KOPT-K1 (cell line): ENCODE measurements around the gene MYO3B.
"Not testable (repeated sequence)": the region's sequence is repeated elsewhere in the genome, so short reads cannot be mapped to it uniquely, and the experiment has no call there.

Source experiments
- H3K27ac ChIP-seq: fragments of 200-600 bp; sonication (generic); 2 replicates; pipeline ENCODE4 v1.5.1; 2016; ENCODE audit warnings: antibody characterized with exemption, mild to moderate bottlenecking, low read depth, low read length; ENCODE audit not compliant: poor library complexity, severe bottlenecking
- H3K36me3 ChIP-seq: fragments of 200-600 bp; sonication (generic); 2 replicates; pipeline ENCODE4 v1.5.1; 2017; ENCODE audit warnings: antibody characterized with exemption, mild to moderate bottlenecking, low read length, moderate library complexity; ENCODE audit not compliant: insufficient read depth
- H3K9me3 ChIP-seq: fragments of 200-600 bp; sonication (generic); 2 replicates; pipeline ENCODE4 v1.5.1; 2017; ENCODE audit warnings: antibody characterized with exemption, low read length, mild to moderate bottlenecking; ENCODE audit not compliant: insufficient read depth, poor library complexity, severe bottlenecking

Gene MYO3B

DNA sequence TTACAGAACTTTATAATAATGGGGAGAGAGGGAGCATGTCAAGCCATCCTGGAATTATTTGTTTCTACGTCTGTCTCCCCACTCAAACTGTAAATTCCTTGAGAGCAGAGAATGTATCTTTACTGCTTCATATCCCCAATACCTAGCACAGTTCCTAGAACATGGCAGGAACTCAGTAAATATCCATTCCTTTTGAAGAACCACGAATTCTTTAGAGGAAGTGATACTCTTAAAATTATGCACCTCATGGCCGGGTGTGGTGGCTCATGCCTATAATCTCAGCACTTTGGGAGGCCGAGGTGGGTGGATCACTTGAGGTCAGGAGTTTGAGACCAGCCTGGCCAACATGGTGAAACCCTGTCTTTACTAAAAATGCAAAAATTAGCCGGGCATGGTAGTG, 171.3 kb downstream of the MYO3B start:
- H3K27ac ChIP-seq, H3K36me3 ChIP-seq, H3K9me3 ChIP-seq: not testable (repeated sequence)

DNA sequence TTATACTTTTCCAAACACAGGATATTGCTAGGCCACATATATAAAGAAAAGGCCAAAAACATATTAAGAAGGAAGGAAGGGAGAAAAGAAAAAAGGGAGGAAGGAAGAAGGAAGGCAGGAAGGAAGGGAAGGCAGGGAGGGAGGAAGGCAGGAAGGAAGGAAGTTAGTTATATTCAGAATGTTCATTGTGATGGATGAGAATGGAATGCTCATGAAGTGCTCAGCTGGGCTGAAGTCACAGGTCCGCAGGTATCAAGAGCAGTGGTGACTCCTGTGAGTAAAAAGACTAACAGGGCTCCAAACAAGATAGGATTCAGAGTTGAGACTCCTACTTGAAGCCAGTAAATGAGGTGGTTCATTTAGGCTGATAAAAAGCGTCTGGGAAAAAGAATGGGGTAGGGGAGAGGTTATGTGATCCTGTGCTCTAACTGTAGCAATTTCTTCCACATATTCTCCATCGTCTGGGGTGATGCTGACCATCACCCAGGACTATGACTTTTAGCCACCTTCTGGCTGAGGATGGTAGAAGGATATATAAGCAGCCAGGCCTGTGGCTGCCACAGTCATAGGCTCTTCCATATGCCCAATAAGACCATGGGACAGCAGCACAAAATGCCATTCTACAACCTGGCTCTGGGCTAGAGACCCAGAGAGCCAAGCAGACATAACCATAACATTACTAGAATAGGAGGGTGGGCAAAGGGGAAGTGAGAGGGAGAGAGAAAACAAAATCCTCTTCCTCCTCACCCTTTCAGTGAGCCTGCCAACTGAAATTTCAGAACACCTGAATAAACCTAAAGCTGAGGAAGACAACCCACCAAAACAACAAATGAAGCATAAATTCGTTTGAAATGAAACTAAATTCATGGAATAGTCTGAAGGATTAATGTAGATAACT, 173.2 kb downstream of the MYO3B start:
- Histone ChIP-seq H3K36me3 (no peaks in the 10 kb centered on the region), H3K9me3 (no peaks in the 10 kb centered on the region), H3K27ac (no peak overlapping the region)

GRCh38 chr2:170353723-170354122, 175.8 kb downstream of the MYO3B start:
- Histone ChIP-seq H3K27ac (no peak overlapping the region), H3K36me3 (no peaks in the 10 kb centered on the region), H3K9me3 (no peaks in the 10 kb centered on the region)

- Histone ChIP-seq H3K9me3 (no peaks in the 10 kb centered on the region), H3K27ac (no peak overlapping the region), H3K36me3 (no peaks in the 10 kb centered on the region)
Measured at GRCh38 chr2:170354388-170354787, 176.4 kb downstream of the MYO3B start.

DNA sequence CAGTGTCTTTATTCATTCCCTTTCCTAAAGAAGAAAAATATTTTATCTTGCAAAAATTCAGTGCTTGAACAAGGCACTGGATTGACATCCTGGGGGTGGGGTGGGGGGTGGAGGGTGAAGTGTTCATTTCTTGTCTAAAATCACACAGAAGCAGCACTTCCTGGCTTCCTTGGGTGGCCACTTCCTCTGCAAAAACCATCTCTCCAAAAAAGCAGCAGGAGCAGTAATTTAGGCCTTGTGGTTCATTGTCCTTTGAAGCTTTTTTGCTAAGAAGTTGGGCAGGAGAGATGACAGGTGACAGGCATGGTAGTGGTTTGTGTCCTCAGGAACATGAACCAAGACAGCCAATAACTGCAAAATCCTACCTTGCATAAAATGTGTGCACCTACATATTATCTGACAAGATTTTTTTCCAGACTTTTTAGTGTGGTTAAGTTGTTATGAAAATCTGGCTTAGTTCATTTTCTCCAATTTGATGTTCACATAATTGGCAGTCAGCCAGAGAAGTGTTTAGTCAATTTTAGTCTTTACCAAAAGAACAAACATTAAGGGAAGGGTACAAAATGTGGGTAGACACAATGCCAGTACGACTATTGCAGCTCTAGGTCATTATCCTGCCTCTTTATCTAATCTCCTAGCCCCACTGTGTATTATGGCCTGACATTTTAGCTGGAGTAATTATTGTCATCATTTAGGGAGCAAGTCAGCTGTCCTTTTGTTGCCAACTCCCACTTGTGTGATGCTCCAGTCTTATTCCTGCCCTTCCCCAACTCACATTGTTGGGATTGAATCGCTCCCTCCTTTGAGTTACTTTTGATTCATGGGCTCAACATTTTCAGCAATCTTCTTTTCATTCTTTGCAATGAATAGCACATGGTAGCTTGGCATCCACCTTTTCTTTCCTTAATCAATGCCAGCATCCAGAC, 177.2 kb downstream of the MYO3B start:
- Histone ChIP-seq H3K36me3 (no peaks in the 10 kb centered on the region), H3K27ac (no peak overlapping the region)

DNA sequence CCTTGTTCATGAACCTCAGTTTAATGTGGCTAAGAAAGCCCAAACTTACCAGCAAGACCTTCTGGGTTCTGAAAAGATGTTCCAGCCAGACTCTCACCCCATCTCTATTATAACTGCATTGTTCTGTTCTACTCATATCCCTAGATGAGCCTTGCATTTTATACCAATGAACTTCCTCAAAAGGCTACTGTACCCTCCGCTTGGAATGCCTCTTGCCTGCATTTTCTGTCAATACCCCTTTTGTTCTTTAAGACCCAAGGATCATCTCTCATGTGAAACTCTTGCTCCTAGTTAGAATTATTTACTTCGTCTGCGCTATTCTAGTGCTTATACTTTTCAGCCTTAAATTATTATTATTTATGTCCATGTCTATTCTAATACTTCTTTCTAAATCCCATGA, 181.5 kb downstream of the MYO3B start:
- Histone ChIP-seq H3K9me3 (no peaks in the 10 kb centered on the region), H3K27ac (no peak overlapping the region), H3K36me3 (no peaks in the 10 kb centered on the region)

More for the DNA sequence above, 177.2 kb downstream of the MYO3B start:
- no peaks in the 10 kb centered on the region for H3K9me3 ChIP-seq

GRCh38 chr2:170360546-170361089, 182.7 kb downstream of the MYO3B start:
- no peak overlapping the region for H3K27ac ChIP-seq
- H3K36me3 ChIP-seq = no peaks in the 10 kb centered on the region
- H3K9me3 ChIP-seq = no peaks in the 10 kb centered on the region

GRCh38 chr2:170361090-170361936, 183.4 kb downstream of the MYO3B start:
- Histone ChIP-seq H3K27ac (no peak overlapping the region), H3K36me3 (no peaks in the 10 kb centered on the region), H3K9me3 (no peaks in the 10 kb centered on the region)

DNA sequence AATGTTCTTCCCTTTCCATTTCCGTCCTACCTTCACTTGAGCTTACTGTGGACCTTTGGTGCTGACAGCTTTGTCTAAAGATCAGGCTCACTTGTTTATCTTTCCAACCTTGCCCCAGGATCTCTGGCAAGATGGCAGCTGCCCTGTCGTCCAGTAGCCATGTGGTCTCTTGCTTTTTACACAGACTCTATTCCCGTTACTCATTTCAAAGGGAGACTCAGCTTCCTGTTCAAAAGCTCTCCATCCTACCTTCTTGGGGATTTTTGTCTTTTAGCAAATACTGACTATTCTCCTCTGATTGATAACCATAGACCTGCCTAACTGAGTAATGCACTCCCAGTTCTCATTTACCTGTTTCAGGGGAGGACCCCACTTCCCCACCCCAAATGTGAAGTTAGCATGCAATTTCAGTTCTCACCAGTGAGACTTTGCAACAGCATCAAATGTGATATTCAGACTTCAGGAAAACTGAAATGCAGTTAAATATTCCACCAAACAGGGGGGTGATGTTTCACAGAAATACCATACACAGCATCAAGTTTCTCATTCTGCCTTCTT, 184.4 kb downstream of the MYO3B start:
- Histone ChIP-seq H3K9me3 (no peaks in the 10 kb centered on the region), H3K36me3 (no peaks in the 10 kb centered on the region), H3K27ac (no peak overlapping the region)

GRCh38 chr2:170362871-170363631, 185.1 kb downstream of the MYO3B start:
- no peak overlapping the region for H3K27ac ChIP-seq

GRCh38 chr2:170365003-170365402, 187.1 kb downstream of the MYO3B start:
- H3K27ac ChIP-seq = no peak overlapping the region
- no peaks in the 10 kb centered on the region for H3K36me3 ChIP-seq
- no peaks in the 10 kb centered on the region for H3K9me3 ChIP-seq

More at GRCh38 chr2:170362871-170363631, 185.1 kb downstream of the MYO3B start:
- Histone ChIP-seq H3K9me3 (no peaks in the 10 kb centered on the region), H3K36me3 (no peaks in the 10 kb centered on the region)

DNA sequence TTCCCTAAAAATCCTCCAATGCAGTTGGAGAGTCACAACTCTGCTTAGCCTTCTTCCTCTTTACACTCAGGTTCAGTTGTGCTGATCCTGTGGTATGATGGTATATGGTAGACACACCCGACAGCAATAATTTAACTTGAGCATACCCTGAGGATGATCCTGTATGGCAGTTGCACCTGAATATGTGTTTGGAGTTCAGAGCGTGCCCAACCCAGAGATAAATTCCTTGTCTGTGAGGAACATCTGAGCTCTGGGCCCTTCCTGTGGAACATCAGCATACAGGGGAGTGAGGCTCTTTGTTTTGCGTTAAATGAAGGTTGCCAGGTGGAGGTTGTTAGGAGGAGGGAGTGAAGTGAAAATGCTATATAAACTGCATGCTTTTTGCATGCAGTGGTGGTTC, 187.7 kb downstream of the MYO3B start:
- Histone ChIP-seq H3K27ac (no peak overlapping the region), H3K9me3 (no peaks in the 10 kb centered on the region), H3K36me3 (no peaks in the 10 kb centered on the region)

GRCh38 chr2:170368370-170368769, 190.4 kb downstream of the MYO3B start:
- Histone ChIP-seq H3K27ac (no peak overlapping the region), H3K9me3 (no peaks in the 10 kb centered on the region), H3K36me3 (no peaks in the 10 kb centered on the region)

- Histone ChIP-seq H3K36me3 (no peaks in the 10 kb centered on the region), H3K27ac (no peak overlapping the region), H3K9me3 (no peaks in the 10 kb centered on the region)
Measured at GRCh38 chr2:170369228-170369627, 191.3 kb downstream of the MYO3B start.
